Measurements from ENCODE around the gene TTLL10.

DNA sequence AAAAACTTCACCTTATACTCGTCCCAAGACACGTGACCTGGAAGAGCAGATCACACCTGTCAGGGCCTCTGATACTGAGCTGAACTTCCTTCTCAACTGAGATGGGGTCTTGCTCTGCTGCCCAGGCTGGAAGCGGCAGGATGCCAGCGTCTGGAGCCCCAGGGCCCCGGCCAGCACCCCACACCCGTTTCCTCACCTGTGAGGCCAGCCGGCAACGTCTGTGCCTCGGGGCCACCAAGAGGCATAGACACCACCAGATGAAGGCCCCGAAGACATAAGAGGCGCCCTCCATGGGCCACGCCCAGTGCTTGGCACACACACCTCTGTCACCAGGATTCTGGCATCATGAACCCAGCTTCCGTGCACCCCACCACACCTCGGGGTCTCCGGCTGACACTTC is 49.6 kb downstream of the TTLL10 start:
- TF ChIP-seq, protein P1, sequence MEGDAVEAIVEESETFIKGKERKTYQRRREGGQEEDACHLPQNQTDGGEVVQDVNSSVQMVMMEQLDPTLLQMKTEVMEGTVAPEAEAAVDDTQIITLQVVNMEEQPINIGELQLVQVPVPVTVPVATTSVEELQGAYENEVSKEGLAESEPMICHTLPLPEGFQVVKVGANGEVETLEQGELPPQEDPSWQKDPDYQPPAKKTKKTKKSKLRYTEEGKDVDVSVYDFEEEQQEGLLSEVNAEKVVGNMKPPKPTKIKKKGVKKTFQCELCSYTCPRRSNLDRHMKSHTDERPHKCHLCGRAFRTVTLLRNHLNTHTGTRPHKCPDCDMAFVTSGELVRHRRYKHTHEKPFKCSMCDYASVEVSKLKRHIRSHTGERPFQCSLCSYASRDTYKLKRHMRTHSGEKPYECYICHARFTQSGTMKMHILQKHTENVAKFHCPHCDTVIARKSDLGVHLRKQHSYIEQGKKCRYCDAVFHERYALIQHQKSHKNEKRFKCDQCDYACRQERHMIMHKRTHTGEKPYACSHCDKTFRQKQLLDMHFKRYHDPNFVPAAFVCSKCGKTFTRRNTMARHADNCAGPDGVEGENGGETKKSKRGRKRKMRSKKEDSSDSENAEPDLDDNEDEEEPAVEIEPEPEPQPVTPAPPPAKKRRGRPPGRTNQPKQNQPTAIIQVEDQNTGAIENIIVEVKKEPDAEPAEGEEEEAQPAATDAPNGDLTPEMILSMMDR (IDR thresholded peaks at IDR 0.05; ENCODE audit: insufficient read depth, low read length), result no peak
- TF ChIP-seq, protein P2, sequence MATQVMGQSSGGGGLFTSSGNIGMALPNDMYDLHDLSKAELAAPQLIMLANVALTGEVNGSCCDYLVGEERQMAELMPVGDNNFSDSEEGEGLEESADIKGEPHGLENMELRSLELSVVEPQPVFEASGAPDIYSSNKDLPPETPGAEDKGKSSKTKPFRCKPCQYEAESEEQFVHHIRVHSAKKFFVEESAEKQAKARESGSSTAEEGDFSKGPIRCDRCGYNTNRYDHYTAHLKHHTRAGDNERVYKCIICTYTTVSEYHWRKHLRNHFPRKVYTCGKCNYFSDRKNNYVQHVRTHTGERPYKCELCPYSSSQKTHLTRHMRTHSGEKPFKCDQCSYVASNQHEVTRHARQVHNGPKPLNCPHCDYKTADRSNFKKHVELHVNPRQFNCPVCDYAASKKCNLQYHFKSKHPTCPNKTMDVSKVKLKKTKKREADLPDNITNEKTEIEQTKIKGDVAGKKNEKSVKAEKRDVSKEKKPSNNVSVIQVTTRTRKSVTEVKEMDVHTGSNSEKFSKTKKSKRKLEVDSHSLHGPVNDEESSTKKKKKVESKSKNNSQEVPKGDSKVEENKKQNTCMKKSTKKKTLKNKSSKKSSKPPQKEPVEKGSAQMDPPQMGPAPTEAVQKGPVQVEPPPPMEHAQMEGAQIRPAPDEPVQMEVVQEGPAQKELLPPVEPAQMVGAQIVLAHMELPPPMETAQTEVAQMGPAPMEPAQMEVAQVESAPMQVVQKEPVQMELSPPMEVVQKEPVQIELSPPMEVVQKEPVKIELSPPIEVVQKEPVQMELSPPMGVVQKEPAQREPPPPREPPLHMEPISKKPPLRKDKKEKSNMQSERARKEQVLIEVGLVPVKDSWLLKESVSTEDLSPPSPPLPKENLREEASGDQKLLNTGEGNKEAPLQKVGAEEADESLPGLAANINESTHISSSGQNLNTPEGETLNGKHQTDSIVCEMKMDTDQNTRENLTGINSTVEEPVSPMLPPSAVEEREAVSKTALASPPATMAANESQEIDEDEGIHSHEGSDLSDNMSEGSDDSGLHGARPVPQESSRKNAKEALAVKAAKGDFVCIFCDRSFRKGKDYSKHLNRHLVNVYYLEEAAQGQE (IDR thresholded peaks at IDR 0.05; ENCODE audit: insufficient replicate concordance, low read depth), result no peak
- no peak for TF ChIP-seq POLR2AphosphoS5 (IDR thresholded peaks at IDR 0.05; ENCODE audit: low read depth)

All from HL-60 (cell line).